Esophagus squamous epithelium (tissue), 5 donors: ENCODE data around the gene TSC2. TPM values are rescaled to one million over a fixed set of nuclear protein-coding genes. Genes with fewer than 3 reads are reported as not detected.

Experiments used
- DNase-seq: peaks from one replicate; lab custom pipeline; 2025; lab: John Stamatoyannopoulos, UW
- H3K27ac ChIP-seq, 4 donors: fragments of 200-600 bp; sonication (generic); one replicate each; pipeline ENCODE4 v1.5.1; 2016 to 2019; ENCODE audit warnings: mild to moderate bottlenecking in 1 of 4
- H3K27me3 ChIP-seq, 4 donors: fragments of 200-600 bp; sonication (generic); 1 replicate in 3 of 4; 2 replicates in 1 of 4; pipeline versions ENCODE4 v1.5.1 to v1.6.0; 2017 to 2021; ENCODE audit warnings: antibody characterized with exemption in 1 of 4
- H3K36me3 ChIP-seq, 3 donors: fragments of 200-600 bp; sonication (generic); one replicate each; pipeline ENCODE4 v1.5.1; 2016 to 2019
- H3K4me1 ChIP-seq, 3 donors: fragments of 200-600 bp; sonication (generic); one replicate each; pipeline ENCODE4 v1.5.1; 2017 to 2019
- H3K4me3 ChIP-seq, 4 donors: fragments of 200-600 bp; sonication (generic); 1 replicate in 3 of 4; 2 replicates in 1 of 4; pipeline ENCODE4 v1.5.1; 2016 to 2019; ENCODE audit warnings: mild to moderate bottlenecking in 2 of 4, moderate library complexity in 1 of 4
- H3K9me3 ChIP-seq, 3 donors: fragments of 200-600 bp; sonication (generic); one replicate each; pipeline ENCODE4 v1.5.1; 2016 to 2019
- CTCF ChIP-seq, 6 experiments: fragments of 450-650 bp in 4 of 6; fragments of 200-600 bp in 2 of 6; sonication (generic) in 2 of 6; IDR thresholded peaks; one replicate each; pipeline ENCODE4 v1.5.1; 2016 to 2019; ENCODE audit warnings: antibody characterized with exemption in 6 of 6, mild to moderate bottlenecking in 4 of 6, moderate library complexity in 4 of 6
- POLR2A ChIP-seq, 4 donors: fragments of 450-650 bp; IDR thresholded peaks; one replicate each; pipeline ENCODE4 v1.6.1; 2017; ENCODE audit warnings: antibody characterized with exemption in 4 of 4, mild to moderate bottlenecking in 4 of 4, moderate library complexity in 3 of 4
- whole genome bisulfite sequencing, 2 donors: methylation state at CpG; one replicate each; pipeline ENCODE4 v1.1.5; 2018; 5-methylcytosine and 5-hydroxymethylcytosine counted together
- intact Hi-C: fragments of 100-400 bp; cut with DNase I; formaldehyde crosslinking; loops from one replicate; pipeline ENCODE4 v1.15.0; 2022
- total RNA-seq, 4 donors: library from RNA; depleted of rRNA; stranded (reverse); fragments of >200 nt; gene quantifications; one replicate each; pipeline ENCODE4 v1.1.0, GENCODE V29; 2016
- donor health status: DM: yes; HTN: yes; CAD: no.

TSC2 gene
- total RNA-seq, 4 donors from 2014 or later = 22.8 to 79.7 (median 41.2) TPM

- no peak for DNase-seq
- intact Hi-C loops = no loop called here
- Histone ChIP-seq H3K4me1 (peaks cover 53 to 100% (median 85%) of the 10 kb centered on the region in 3 donors), H3K9me3 (no peaks in the 10 kb centered on the region), H3K27me3 (no peaks in the 10 kb centered on the region), H3K36me3 (peaks cover 0 to 18% (median 0%) of the 10 kb centered on the region in 3 donors), H3K4me3 (peak overlapping the region in 1 of 4 donors; percentile 10), H3K27ac (peak overlapping the region; percentile 75 to 92 (median 85))
- TF ChIP-seq CTCF (IDR thresholded peaks at IDR 0.05) = no peak
- TF ChIP-seq POLR2A (IDR thresholded peaks at IDR 0.05) = peak in 1 of 4 donors; percentile 11
- WGBS, 2 donors = 56 to 62% methylated on average over 3 to 4 of the region's 29 CpGs
Observed at GRCh38 chr16:2039274-2040031, 8.3 kb upstream of the TSC2 start.

GRCh38 chr16:2040041-2040786 is 7.6 kb upstream of the TSC2 start:
- Histone ChIP-seq H3K4me3 (no peak overlapping the region), H3K36me3 (peaks cover 0 to 19% (median 0%) of the 10 kb centered on the region in 3 donors), H3K9me3 (no peaks in the 10 kb centered on the region), H3K27me3 (no peaks in the 10 kb centered on the region), H3K27ac (peak overlapping the region; percentile 75 to 92 (median 85)), H3K4me1 (peaks cover 48 to 100% (median 80%) of the 10 kb centered on the region in 3 donors)
- 80 to 100% methylated on average over 1 to 2 of the region's 24 CpGs for WGBS, 2 donors
- no peak for DNase-seq
- no peak for TF ChIP-seq CTCF (IDR thresholded peaks at IDR 0.05)
- no peak for TF ChIP-seq POLR2A (IDR thresholded peaks at IDR 0.05)
- intact Hi-C loops = no loop called here

- peaks cover 0 to 19% (median 0%) of the 10 kb centered on the region in 3 donors for H3K36me3 ChIP-seq
- peaks cover 41 to 100% (median 77%) of the 10 kb centered on the region in 3 donors for H3K4me1 ChIP-seq
- 75 to 85% methylated on average over 8 to 9 of the region's 20 CpGs for WGBS, 2 donors
- no peak for TF ChIP-seq CTCF (IDR thresholded peaks at IDR 0.05)
- no peak for TF ChIP-seq POLR2A (IDR thresholded peaks at IDR 0.05)
- no peaks in the 10 kb centered on the region for H3K9me3 ChIP-seq
- H3K27ac ChIP-seq = peak overlapping the region; percentile 75 to 92 (median 85)
- intact Hi-C loops = no loop called here
- DNase-seq = no peak
- no peaks in the 10 kb centered on the region for H3K27me3 ChIP-seq
- H3K4me3 ChIP-seq = no peak overlapping the region
Observed at GRCh38 chr16:2040787-2041522, 6.8 kb upstream of the TSC2 start.

- intact Hi-C loops = no loop called here
- Histone ChIP-seq H3K9me3 (no peaks in the 10 kb centered on the region), H3K4me1 (peaks cover 40 to 100% (median 74%) of the 10 kb centered on the region in 3 donors), H3K4me3 (no peak overlapping the region), H3K27ac (peak overlapping the region; percentile 40 to 86 (median 78)), H3K27me3 (no peaks in the 10 kb centered on the region), H3K36me3 (peaks cover 0 to 14% (median 0%) of the 10 kb centered on the region in 3 donors)
- TF ChIP-seq POLR2A (IDR thresholded peaks at IDR 0.05) (no peak), CTCF (IDR thresholded peaks at IDR 0.05) (no peak)
- no peak for DNase-seq
- WGBS, 2 donors = 80 to 90% methylated on average over 1 to 4 of the region's 22 CpGs
Observed at GRCh38 chr16:2042171-2042985, 5.4 kb upstream of the TSC2 start.
